Neural cell (in vitro differentiated cells): ENCODE results near the gene KRT76.

Experiments
- CTCF ChIP-seq: fragments of 450-650 bp; IDR thresholded peaks from 2 replicates; pipeline ENCODE4 v1.5.1; 2014; ENCODE audit warnings: antibody characterized with exemption, mild to moderate bottlenecking, moderate library complexity; ENCODE audit not compliant: poor library complexity, severe bottlenecking
- EP300 ChIP-seq: fragments of 450-650 bp; conservative IDR thresholded peaks from 2 replicates; pipeline ENCODE4 v1.6.1; 2014; ENCODE audit warnings: antibody characterized with exemption, mild to moderate bottlenecking, moderate library complexity; ENCODE audit not compliant: poor library complexity, severe bottlenecking
- EZH2 ChIP-seq: fragments of 200-600, 300-800 bp; shearing (Covaris generic), sonication (generic); IDR thresholded peaks from 2 replicates; pipeline ENCODE4 v1.6.1; 2014; ENCODE audit warnings: antibody characterized with exemption, low read length, borderline replicate concordance, mild to moderate bottlenecking; ENCODE audit not compliant: insufficient read depth, poor library complexity, severe bottlenecking
- MXI1 ChIP-seq: fragments of 450-650 bp; conservative IDR thresholded peaks from 2 replicates; pipeline ENCODE4 v1.6.1; 2014; ENCODE audit warnings: antibody characterized with exemption, mild to moderate bottlenecking; ENCODE audit not compliant: poor library complexity, severe bottlenecking
- POLR2AphosphoS5 ChIP-seq: IDR thresholded peaks from 2 replicates; pipeline ENCODE4 v1.6.1; 2012
- RAD21 ChIP-seq: fragments of 450-650 bp; conservative IDR thresholded peaks from 2 replicates; pipeline ENCODE4 v1.6.1; 2014; ENCODE audit warnings: antibody characterized with exemption, mild to moderate bottlenecking, moderate library complexity
- REST ChIP-seq: IDR thresholded peaks from 2 replicates; pipeline ENCODE4 v1.6.1; 2012; ENCODE audit warnings: borderline replicate concordance
- TAF1 ChIP-seq: IDR thresholded peaks from 2 replicates; pipeline ENCODE4 v1.6.1; 2012; ENCODE audit warnings: low read depth

GRCh38 chr12:52812073-52812400 lies 34.9 kb upstream of the KRT76 start:
- TF ChIP-seq CTCF: no peak
- TF ChIP-seq EP300: no peak
- no peak for TF ChIP-seq POLR2AphosphoS5
- no peak for TF ChIP-seq TAF1
- TF ChIP-seq REST: no peak
- TF ChIP-seq EZH2: no peak
- no peak for TF ChIP-seq RAD21
- TF ChIP-seq MXI1: no peak
